K562 (cell line): ENCODE data around the gene MRPL3. TPM values are rescaled to one million over a fixed set of nuclear protein-coding genes. Genes with fewer than 3 reads are reported as not detected.

Experiments
- ATAC-seq: fragments of 200-7000 bp; cut with Tn5 transposase; 3 replicates; pipeline ENCODE4 v1.9.1; 2020; ENCODE audit warnings: moderate library complexity
- BruUV-seq: library from RNA; stranded (reverse); fragments of 400-500 nt; replicated peaks from 2 replicates; lab custom pipeline; 2021; lab: Mats Ljungman, UMichigan
- CTCF ChIA-PET: fragments of 300-600 bp; formaldehyde crosslinking; extraction: SDS; loops from one replicate; lab custom pipeline; 2021; ENCODE audit warnings: low intra/inter-chr PET ratio; lab: Yijun Ruan, JAX
- POLR2A ChIA-PET: fragments of 300-600, 350-650 bp; sonication (Branson Sonifier 250); formaldehyde crosslinking; extraction: SDS; loops from one replicate; lab custom pipeline; 2021; ENCODE audit warnings: antibody characterized with exemption, inconsistent platforms; lab: Yijun Ruan, JAX
- DNase-seq, 4 experiments: peaks; one replicate each; pipeline versions ENCODE4 v3.0.0 to v3.0.0-alpha.2; 2011 to 2018; ENCODE audit warnings: low spot score in 3 of 4, mixed read lengths in 3 of 4; ENCODE audit errors: extremely low read depth in 1 of 4
- FAIRE-seq: peaks from 2 replicates; lab custom pipeline; 2011; peaks lifted over from hg19 to GRCh38; lab: Jason Lieb, UNC
- H2AFZ ChIP-seq: 2 replicates; pipeline ENCODE4 v1.6.0; 2011; ENCODE audit warnings: low read depth, low read length, control low read depth, inconsistent platforms
- H3K27ac ChIP-seq: fragments of 200-600 bp; 3 replicates; pipeline ENCODE4 v1.8.0; 2011; ENCODE audit warnings: low read depth, mild to moderate bottlenecking, control low read depth, inconsistent platforms, low read length, moderate library complexity, mixed read lengths; ENCODE audit errors: extremely low read depth
- H3K27me3 ChIP-seq, 2 experiments: fragments of 300-600 bp in 1 of 2; 2 replicates in 1 of 2; 3 replicates in 1 of 2; pipeline versions ENCODE4 v1.6.0 to v1.8.0; 2011; ENCODE audit warnings: inconsistent platforms in 2 of 2, low read length in 2 of 2, mild to moderate bottlenecking in 1 of 2, mixed read lengths in 1 of 2, moderate library complexity in 1 of 2; ENCODE audit not compliant: control insufficient read depth in 2 of 2, insufficient read depth in 2 of 2
- H3K36me3 ChIP-seq: fragments of 300-600 bp; 3 replicates; pipeline ENCODE4 v1.8.0; 2011; ENCODE audit warnings: mild to moderate bottlenecking, low read length, inconsistent platforms; ENCODE audit not compliant: control insufficient read depth, insufficient read depth
- H3K4me1 ChIP-seq, 2 experiments: fragments of 200-600 bp in 1 of 2; replicated peaks in 1 of 2; 2 replicates in 1 of 2; 3 replicates in 1 of 2; pipeline versions ENCODE4 v1.5.1 to v1.8.0; 2011; ENCODE audit warnings: inconsistent platforms in 2 of 2, low read length in 2 of 2, mild to moderate bottlenecking in 1 of 2, mixed read lengths in 1 of 2, moderate library complexity in 1 of 2; ENCODE audit not compliant: control insufficient read depth in 2 of 2, insufficient read depth in 2 of 2
- H3K4me2 ChIP-seq: 2 replicates; pipeline ENCODE4 v1.6.1; 2011; ENCODE audit warnings: low read length, control low read depth, inconsistent platforms, mixed read lengths; ENCODE audit not compliant: insufficient read depth
- H3K4me3 ChIP-seq: fragments of 200-600 bp; sonication (generic), shearing (Covaris generic); 2 replicates; pipeline ENCODE4 v1.5.1; 2016; ENCODE audit warnings: control low read depth, inconsistent platforms
- H3K79me2 ChIP-seq: fragments of 200-600 bp; 3 replicates; pipeline ENCODE4 v1.8.0; 2011; ENCODE audit warnings: low read length, inconsistent platforms; ENCODE audit not compliant: control insufficient read depth, insufficient read depth
- H3K9ac ChIP-seq, 2 experiments: 2 replicates each; pipeline versions ENCODE4 v1.6.0 to v1.6.1; 2011; ENCODE audit warnings: low read depth in 2 of 2, low read length in 2 of 2, control low read depth in 1 of 2, inconsistent platforms in 1 of 2, mild to moderate bottlenecking in 1 of 2, mixed read lengths in 1 of 2; ENCODE audit not compliant: insufficient read depth in 1 of 2
- H3K9me1 ChIP-seq: one replicate; pipeline ENCODE4 v1.6.0; 2011; ENCODE audit warnings: inconsistent platforms, mild to moderate bottlenecking, low read length, moderate library complexity; ENCODE audit not compliant: control insufficient read depth, insufficient read depth
- H3K9me3 ChIP-seq: replicated peaks from 2 replicates; pipeline ENCODE4 v1.5.1; 2011; ENCODE audit warnings: low read depth, low read length, inconsistent platforms; ENCODE audit not compliant: control insufficient read depth, insufficient read depth
- H4K20me1 ChIP-seq: replicated peaks from 2 replicates; pipeline ENCODE4 v1.6.1; 2011; ENCODE audit warnings: low read length, inconsistent platforms, mixed read lengths; ENCODE audit not compliant: control insufficient read depth, insufficient read depth
- ARID2 ChIP-seq: fragments of 450-650 bp; IDR thresholded peaks from 2 replicates; pipeline ENCODE4 v1.6.1; 2017; ENCODE audit warnings: antibody characterized with exemption, mild to moderate bottlenecking
- BACH1 ChIP-seq: fragments of 200-800 bp; sonication (Bioruptor generic); IDR thresholded peaks from 2 replicates; pipeline ENCODE4 v1.6.1; 2016; ENCODE audit warnings: missing genetic modification characterization, missing compliant biosample characterization
- ESRRA ChIP-seq: fragments of 450-650 bp; IDR thresholded peaks from 2 replicates; pipeline ENCODE4 v1.6.1; 2014; ENCODE audit warnings: low read depth, mild to moderate bottlenecking, moderate library complexity, borderline replicate concordance
- HNRNPK ChIP-seq: fragments of 200-400 bp; formaldehyde crosslinking; IDR thresholded peaks from one replicate; pipeline ENCODE4 v1.6.1; 2018; ENCODE audit warnings: mild to moderate bottlenecking, low read depth, low read length; ENCODE audit not compliant: poor library complexity, severe bottlenecking
- KDM1A ChIP-seq, 2 experiments: fragments of 450-650 bp; IDR thresholded peaks; 2 replicates each; pipeline ENCODE4 v1.6.1; 2016; ENCODE audit warnings: mild to moderate bottlenecking in 2 of 2
- PTRF ChIP-seq: fragments of 450-650 bp; IDR thresholded peaks from 2 replicates; pipeline ENCODE4 v1.6.1; 2016; ENCODE audit warnings: mild to moderate bottlenecking, missing genetic modification characterization, missing compliant biosample characterization
- TRIM24 ChIP-seq, 2 experiments: fragments of 450-650 bp; IDR thresholded peaks; 2 replicates each; pipeline ENCODE4 v1.6.1; 2016
- YY1 ChIP-seq, 3 experiments: IDR thresholded peaks; 2 replicates each; pipeline ENCODE4 v1.6.1; 2011; ENCODE audit warnings: low read length in 2 of 3, mild to moderate bottlenecking in 2 of 3, moderate library complexity in 2 of 3, borderline replicate concordance in 1 of 3, control low read depth in 1 of 3, low read depth in 1 of 3; ENCODE audit not compliant: insufficient read depth in 3 of 3, insufficient replicate concordance in 2 of 3, control insufficient read depth in 1 of 3, insufficient read length in 1 of 3; ENCODE audit errors: extremely low read depth in 1 of 3
- ZNF707 ChIP-seq: fragments of 250-450 bp; sonication (Bioruptor Pico); conservative IDR thresholded peaks from 2 replicates; pipeline ENCODE4 v1.8.0; 2022; ENCODE audit warnings: inconsistent platforms, mild to moderate bottlenecking, moderate library complexity
- WGBS: fragments of 100-300 bp; shearing (Covaris generic); methylation state at CpG from one replicate; pipeline ENCODE4 v1.1.6; 2016; ENCODE audit warnings: low coverage, mixed read lengths; ENCODE audit not compliant: insufficient coverage; ENCODE audit errors: missing lambda C conversion rate; 5-methylcytosine and 5-hydroxymethylcytosine counted together
- in situ Hi-C: fragments of 300-500 bp; cut with MboI; formaldehyde crosslinking; loops from 4 replicates; pipeline ENCODE4 v1.15.0; 2018; ENCODE audit warnings: inconsistent platforms, mixed read lengths
- intact Hi-C: fragments of 100-400 bp; cut with micrococcal nuclease; formaldehyde crosslinking; loops from 2 replicates; pipeline ENCODE4 v1.14.2; 2022
- polyA plus RNA-seq, 8 experiments: library from polyadenylated mRNA; depleted of rRNA in 4 of 8; stranded (reverse) in 5 of 8; unstranded in 3 of 8; fragments of >200 nt; fragmentation: Nextera tagmentation in 2 of 8; fragmentation: Illumina TruSeq in 1 of 8; extraction: Ambion mirVana in 2 of 8; extraction: Trizol in 1 of 8; gene quantifications; 2 replicates each; pipeline versions ENCODE4 v1.2.1 to v1.2.3, GENCODE V29; 2011 to 2014; ENCODE audit warnings: inconsistent platforms in 1 of 8, missing spikeins in 1 of 8
- total RNA-seq, 7 experiments: library from RNA; depleted of rRNA in 6 of 7; stranded (reverse); fragments of >200 nt in 6 of 7; fragmentation: Illumina TruSeq in 2 of 7; extraction: Trizol in 2 of 7; gene quantifications; 2 replicates each; pipeline versions ENCODE4 v1.2.1 to v1.2.3, GENCODE V29; 2011 to 2021; ENCODE audit warnings: low replicate concordance in 1 of 7
- TF ChIP-seq, protein P1 (sequence below): fragments of 450-650 bp; formaldehyde crosslinking; IDR thresholded peaks from 2 replicates; pipeline ENCODE4 v1.4.0; 2020; ENCODE audit warnings: mild to moderate bottlenecking, moderate library complexity
- TF ChIP-seq, protein P2 (sequence below): IDR thresholded peaks from 2 replicates; pipeline ENCODE4 v1.6.1; 2012; ENCODE audit warnings: low read depth, low read length, improper control_type of control experiment, borderline replicate concordance

Gene MRPL3
- total and polyA plus RNA-seq, 9 of the 15 experiments (the other 6 are each of a cell fraction or from before 2014, with no cell fraction given): 81.7 to 340 (median 190) TPM

DNA sequence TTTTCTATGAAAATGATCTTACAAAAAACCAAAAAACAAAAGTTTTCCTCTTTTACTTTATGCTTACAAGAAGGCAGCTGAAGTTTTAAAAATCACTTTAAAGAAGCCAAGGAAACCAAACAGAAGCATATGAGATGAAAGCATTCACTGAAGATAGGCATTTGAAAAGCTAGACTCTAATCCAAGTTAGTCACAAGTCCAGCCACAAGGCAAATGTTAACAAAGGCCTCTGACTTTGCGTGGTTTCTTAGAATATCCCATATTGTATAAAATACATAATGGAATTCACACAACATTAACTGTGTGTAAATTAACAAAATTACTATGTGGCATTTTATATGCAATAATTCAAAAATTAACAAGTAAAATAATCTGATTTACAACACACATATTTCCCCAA lies 17.7 kb downstream of the MRPL3 start:
- TF ChIP-seq TRIM24 (IDR thresholded peaks at IDR 0.05) (no peak), BACH1 (tag) (no peak), YY1 (IDR thresholded peaks at IDR 0.05; ENCODE audit: borderline replicate concordance in 1 of 3, control insufficient read depth in 1 of 3, extremely low read depth in 1 of 3, insufficient read depth in 3 of 3, insufficient read length in 1 of 3, insufficient replicate concordance in 2 of 3, low read depth in 1 of 3, low read length in 2 of 3) (no peak), PTRF (no peak), HNRNPK (no peak), ZNF707 (CRISPR knock-in tag) (no peak), ARID2 (no peak), ESRRA (no peak), KDM1A (IDR thresholded peaks at IDR 0.05) (no peak)
- TF ChIP-seq, protein P1, sequence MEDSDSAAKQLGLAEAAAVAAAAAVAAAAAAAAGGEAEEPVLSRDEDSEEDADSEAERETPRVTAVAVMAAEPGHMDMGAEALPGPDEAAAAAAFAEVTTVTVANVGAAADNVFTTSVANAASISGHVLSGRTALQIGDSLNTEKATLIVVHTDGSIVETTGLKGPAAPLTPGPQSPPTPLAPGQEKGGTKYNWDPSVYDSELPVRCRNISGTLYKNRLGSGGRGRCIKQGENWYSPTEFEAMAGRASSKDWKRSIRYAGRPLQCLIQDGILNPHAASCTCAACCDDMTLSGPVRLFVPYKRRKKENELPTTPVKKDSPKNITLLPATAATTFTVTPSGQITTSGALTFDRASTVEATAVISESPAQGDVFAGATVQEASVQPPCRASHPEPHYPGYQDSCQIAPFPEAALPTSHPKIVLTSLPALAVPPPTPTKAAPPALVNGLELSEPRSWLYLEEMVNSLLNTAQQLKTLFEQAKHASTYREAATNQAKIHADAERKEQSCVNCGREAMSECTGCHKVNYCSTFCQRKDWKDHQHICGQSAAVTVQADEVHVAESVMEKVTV (CRISPR knock-in tag): no peak
- TF ChIP-seq, protein P2, sequence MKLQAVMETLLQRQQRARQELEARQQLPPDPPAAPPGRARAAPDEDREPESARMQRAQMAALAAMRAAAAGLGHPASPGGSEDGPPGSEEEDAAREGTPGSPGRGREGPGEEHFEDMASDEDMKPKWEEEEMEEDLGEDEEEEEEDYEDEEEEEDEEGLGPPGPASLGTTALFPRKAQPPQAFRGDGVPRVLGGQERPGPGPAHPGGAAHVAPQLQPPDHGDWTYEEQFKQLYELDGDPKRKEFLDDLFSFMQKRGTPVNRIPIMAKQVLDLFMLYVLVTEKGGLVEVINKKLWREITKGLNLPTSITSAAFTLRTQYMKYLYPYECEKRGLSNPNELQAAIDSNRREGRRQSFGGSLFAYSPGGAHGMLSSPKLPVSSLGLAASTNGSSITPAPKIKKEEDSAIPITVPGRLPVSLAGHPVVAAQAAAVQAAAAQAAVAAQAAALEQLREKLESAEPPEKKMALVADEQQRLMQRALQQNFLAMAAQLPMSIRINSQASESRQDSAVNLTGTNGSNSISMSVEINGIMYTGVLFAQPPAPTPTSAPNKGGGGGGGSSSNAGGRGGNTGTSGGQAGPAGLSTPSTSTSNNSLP: no peak
- ChIA-PET CTCF (no interaction called here), POLR2A (no interaction called here)
- no TSS peak for BruUV-seq
- intact Hi-C loops: no loop called here
- no peaks in the 10 kb centered on the region for H3K9me3 ChIP-seq
- H2AFZ ChIP-seq: no peak overlapping the region
- H3K9ac ChIP-seq: no peak overlapping the region
- H4K20me1 ChIP-seq: no peaks in the 10 kb centered on the region
- FAIRE-seq: no peak
- peaks cover 62% of the 10 kb centered on the region; the same call in 2 of the 3 replicates for H3K36me3 ChIP-seq
- ATAC-seq: no peak
- no peak overlapping the region for H3K27ac ChIP-seq
- H3K79me2 ChIP-seq: peaks cover 26% of the 10 kb centered on the region
- H3K4me2 ChIP-seq: no peak overlapping the region
- no peaks in the 10 kb centered on the region for H3K9me1 ChIP-seq
- H3K27me3 ChIP-seq: no peaks in the 10 kb centered on the region
- no peak overlapping the region for H3K4me3 ChIP-seq
- in situ Hi-C loops: loop anchor here (25.0 kb wide), 1 partner anchor 448 kb away; the partner anchor contains the start of genes ASTE1 and NEK11
- H3K4me1 ChIP-seq: no peaks in the 10 kb centered on the region
- DNase-seq: no peak
- 100% methylated on average over 1 of the region's 1 CpG for WGBS
